ENCODE data around the gene CMTM2. TPM values are rescaled to one million over a fixed set of nuclear protein-coding genes. Genes with fewer than 3 reads are reported as not detected.

Gene CMTM2
- total and polyA plus RNA-seq, 2 donors (not counting 1 experiment from before 2014, with no cell fraction given), result not detected

DNA sequence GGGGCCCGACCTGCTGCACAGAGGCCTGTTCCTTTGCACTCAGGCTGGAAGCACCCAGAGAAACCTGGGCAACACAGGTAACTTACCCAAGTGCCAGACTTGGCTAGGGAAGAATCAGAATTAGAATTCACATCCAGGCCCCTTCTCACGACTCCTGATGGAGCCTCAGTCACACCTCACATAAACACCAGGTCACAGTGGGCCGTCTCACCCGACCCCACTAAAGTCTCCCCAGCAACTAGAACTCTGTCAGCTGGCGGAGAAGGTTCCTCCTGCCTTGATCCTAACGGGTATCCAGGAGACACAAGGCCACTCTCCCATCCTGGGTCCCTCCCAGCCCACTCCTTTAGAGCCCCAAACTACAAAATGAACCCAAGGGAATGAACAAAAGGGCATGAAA is 35.7 kb upstream of the CMTM2 start:
- DNase-seq (ENCODE audit: low read depth in 2 of 2), result no peak
- H3K36me3 ChIP-seq (ENCODE audit: control insufficient read depth, insufficient read depth, low read length), result no peaks in the 10 kb centered on the region
- H3K79me2 ChIP-seq (ENCODE audit: control insufficient read depth, insufficient read depth, low read length), result no peaks in the 10 kb centered on the region
- no peaks in the 10 kb centered on the region for H3K27me3 ChIP-seq (ENCODE audit: control insufficient read depth, insufficient read depth, low read length)
- H3K4me2 ChIP-seq (ENCODE audit: extremely low read depth, insufficient read depth, low read length), result no peak overlapping the region
- TF ChIP-seq, protein P1, sequence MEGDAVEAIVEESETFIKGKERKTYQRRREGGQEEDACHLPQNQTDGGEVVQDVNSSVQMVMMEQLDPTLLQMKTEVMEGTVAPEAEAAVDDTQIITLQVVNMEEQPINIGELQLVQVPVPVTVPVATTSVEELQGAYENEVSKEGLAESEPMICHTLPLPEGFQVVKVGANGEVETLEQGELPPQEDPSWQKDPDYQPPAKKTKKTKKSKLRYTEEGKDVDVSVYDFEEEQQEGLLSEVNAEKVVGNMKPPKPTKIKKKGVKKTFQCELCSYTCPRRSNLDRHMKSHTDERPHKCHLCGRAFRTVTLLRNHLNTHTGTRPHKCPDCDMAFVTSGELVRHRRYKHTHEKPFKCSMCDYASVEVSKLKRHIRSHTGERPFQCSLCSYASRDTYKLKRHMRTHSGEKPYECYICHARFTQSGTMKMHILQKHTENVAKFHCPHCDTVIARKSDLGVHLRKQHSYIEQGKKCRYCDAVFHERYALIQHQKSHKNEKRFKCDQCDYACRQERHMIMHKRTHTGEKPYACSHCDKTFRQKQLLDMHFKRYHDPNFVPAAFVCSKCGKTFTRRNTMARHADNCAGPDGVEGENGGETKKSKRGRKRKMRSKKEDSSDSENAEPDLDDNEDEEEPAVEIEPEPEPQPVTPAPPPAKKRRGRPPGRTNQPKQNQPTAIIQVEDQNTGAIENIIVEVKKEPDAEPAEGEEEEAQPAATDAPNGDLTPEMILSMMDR (conservative IDR thresholded peaks at IDR 0.05 in 1 of 2, IDR thresholded peaks at IDR 0.05 in 1 of 2; ENCODE audit: low read depth in 1 of 2, low read length in 2 of 2), result no peak
- TF ChIP-seq EZH2 (IDR thresholded peaks at IDR 0.05; ENCODE audit: low read length, missing control alignments), result no peak
- no peaks in the 10 kb centered on the region for H3K4me1 ChIP-seq (ENCODE audit: control insufficient read depth, extremely low read depth, insufficient read depth, low read length)
- H2AFZ ChIP-seq (ENCODE audit: low read length), result no peak overlapping the region
- H3K27ac ChIP-seq (ENCODE audit: insufficient read depth, low read length), result no peak overlapping the region
- H4K20me1 ChIP-seq (ENCODE audit: control insufficient read depth, extremely low read depth, insufficient read depth, low read length), result no peaks in the 10 kb centered on the region
- no peaks in the 10 kb centered on the region for H3K9me3 ChIP-seq (ENCODE audit: control insufficient read depth, insufficient read depth, low read depth, low read length)
- H3K9ac ChIP-seq (ENCODE audit: insufficient read depth, low read length), result no peak overlapping the region
- H3K4me3 ChIP-seq (replicated peaks in 1 of 4; ENCODE audit: control extremely low read depth in 1 of 4, insufficient read depth in 1 of 4, low read depth in 3 of 4, low read length in 4 of 4), result no peak overlapping the region

DNA sequence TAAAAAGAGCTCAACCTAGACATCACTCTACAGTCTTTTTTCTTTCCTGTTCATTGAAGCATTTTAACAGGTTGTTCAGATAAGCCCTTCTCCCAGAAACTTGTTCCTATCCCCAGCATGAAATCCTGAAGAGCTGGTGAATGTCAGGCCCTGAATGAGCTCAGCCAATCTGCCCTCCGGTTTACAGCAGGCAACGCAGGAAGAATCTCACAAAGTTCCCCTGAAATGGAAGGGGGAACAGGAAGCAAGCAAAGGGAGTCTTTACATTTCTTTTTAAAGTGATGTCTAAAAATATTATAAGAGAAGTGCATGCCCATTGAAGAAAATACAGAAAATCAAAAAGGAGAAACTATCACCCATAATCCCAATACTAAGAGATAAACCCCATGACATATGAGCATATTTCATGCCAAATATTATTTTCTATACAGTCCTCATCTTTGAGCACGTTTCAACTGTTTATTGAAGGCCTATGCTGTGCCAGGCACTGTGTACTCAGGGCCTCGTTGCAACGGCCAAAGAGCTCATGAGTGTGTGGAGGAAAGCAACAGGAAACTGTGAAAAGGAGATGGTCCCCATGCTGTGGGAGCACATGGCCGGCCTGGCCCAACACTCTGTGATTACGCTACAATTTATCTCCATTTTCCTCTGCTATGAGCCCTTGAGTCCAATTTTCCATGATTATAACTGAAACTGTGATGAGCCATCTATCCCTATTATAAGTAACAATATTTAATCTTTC is 35.1 kb upstream of the CMTM2 start:
- Histone ChIP-seq H3K9me3 (ENCODE audit: control insufficient read depth, insufficient read depth, low read depth, low read length) (no peaks in the 10 kb centered on the region), H3K27ac (ENCODE audit: insufficient read depth, low read length) (no peak overlapping the region), H3K4me1 (ENCODE audit: control insufficient read depth, extremely low read depth, insufficient read depth, low read length) (peaks cover 1% of the 10 kb centered on the region), H3K4me2 (ENCODE audit: extremely low read depth, insufficient read depth, low read length) (no peak overlapping the region), H2AFZ (ENCODE audit: low read length) (no peak overlapping the region), H3K9ac (ENCODE audit: insufficient read depth, low read length) (no peak overlapping the region), H4K20me1 (ENCODE audit: control insufficient read depth, extremely low read depth, insufficient read depth, low read length) (no peaks in the 10 kb centered on the region), H3K4me3 (replicated peaks in 1 of 4; ENCODE audit: control extremely low read depth in 1 of 4, insufficient read depth in 1 of 4, low read depth in 3 of 4, low read length in 4 of 4) (no peak overlapping the region), H3K79me2 (ENCODE audit: control insufficient read depth, insufficient read depth, low read length) (no peaks in the 10 kb centered on the region), H3K36me3 (ENCODE audit: control insufficient read depth, insufficient read depth, low read length) (no peaks in the 10 kb centered on the region), H3K27me3 (ENCODE audit: control insufficient read depth, insufficient read depth, low read length) (no peaks in the 10 kb centered on the region)
- no peak for TF ChIP-seq EZH2 (IDR thresholded peaks at IDR 0.05; ENCODE audit: low read length, missing control alignments)
- TF ChIP-seq, protein P1 (conservative IDR thresholded peaks at IDR 0.05 in 1 of 2, IDR thresholded peaks at IDR 0.05 in 1 of 2; ENCODE audit: low read depth in 1 of 2, low read length in 2 of 2), result no peak
- DNase-seq (ENCODE audit: low read depth in 2 of 2), result no peak

DNA sequence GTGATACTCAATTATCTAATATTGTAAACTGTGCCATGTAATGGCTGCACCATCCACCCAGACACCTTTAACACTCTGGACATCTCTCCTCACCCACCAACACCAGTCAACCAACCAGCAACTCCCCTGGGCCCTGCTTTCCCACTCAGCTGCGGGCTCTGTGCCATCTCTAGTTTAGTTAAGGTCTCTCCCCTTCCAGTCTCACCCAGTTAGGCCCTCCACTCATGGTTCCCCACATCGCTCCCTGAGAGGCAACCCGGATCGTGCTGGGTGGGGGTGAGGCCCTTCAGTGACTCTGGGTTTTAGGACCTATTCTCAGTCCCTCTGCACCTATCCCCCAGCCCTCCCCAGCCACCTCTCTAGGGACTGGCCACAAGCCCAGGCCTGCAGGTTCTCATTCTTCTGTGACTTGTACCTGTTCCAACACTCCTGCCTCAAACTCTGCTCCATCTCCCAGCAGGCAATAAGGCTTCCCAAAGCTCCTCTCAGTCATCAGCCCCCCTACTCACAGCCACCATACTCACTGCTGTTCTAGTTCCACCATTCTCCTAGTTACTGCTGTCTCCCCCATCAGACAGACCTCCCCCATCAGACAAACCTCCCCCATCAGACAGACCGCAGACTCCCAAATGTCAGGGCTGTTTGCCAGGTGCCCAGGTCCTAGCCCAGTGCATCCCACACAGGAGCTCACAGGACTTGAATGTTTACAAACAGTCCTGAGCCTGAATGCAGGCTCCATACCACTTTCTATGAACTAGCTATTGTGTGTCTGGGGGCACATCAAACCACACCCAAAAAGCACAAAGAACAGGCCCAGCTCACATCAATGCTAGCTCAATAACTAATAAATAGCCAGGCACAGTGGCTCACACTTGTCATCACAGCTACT is 31.9 kb upstream of the CMTM2 start:
- DNase-seq (ENCODE audit: low read depth in 2 of 2), result no peak
- Histone ChIP-seq H3K9me3 (ENCODE audit: control insufficient read depth, insufficient read depth, low read depth, low read length) (no peaks in the 10 kb centered on the region), H4K20me1 (ENCODE audit: control insufficient read depth, extremely low read depth, insufficient read depth, low read length) (no peaks in the 10 kb centered on the region), H3K36me3 (ENCODE audit: control insufficient read depth, insufficient read depth, low read length) (no peaks in the 10 kb centered on the region), H3K79me2 (ENCODE audit: control insufficient read depth, insufficient read depth, low read length) (no peaks in the 10 kb centered on the region), H3K4me1 (ENCODE audit: control insufficient read depth, extremely low read depth, insufficient read depth, low read length) (peaks cover 9% of the 10 kb centered on the region), H3K9ac (ENCODE audit: insufficient read depth, low read length) (no peak overlapping the region), H3K27me3 (ENCODE audit: control insufficient read depth, insufficient read depth, low read length) (no peaks in the 10 kb centered on the region), H3K27ac (ENCODE audit: insufficient read depth, low read length) (no peak overlapping the region), H3K4me3 (replicated peaks in 1 of 4; ENCODE audit: control extremely low read depth in 1 of 4, insufficient read depth in 1 of 4, low read depth in 3 of 4, low read length in 4 of 4) (no peak overlapping the region), H2AFZ (ENCODE audit: low read length) (no peak overlapping the region), H3K4me2 (ENCODE audit: extremely low read depth, insufficient read depth, low read length) (no peak overlapping the region)
- TF ChIP-seq, protein P1 (conservative IDR thresholded peaks at IDR 0.05 in 1 of 2, IDR thresholded peaks at IDR 0.05 in 1 of 2; ENCODE audit: low read depth in 1 of 2, low read length in 2 of 2), result no peak
- no peak for TF ChIP-seq EZH2 (IDR thresholded peaks at IDR 0.05; ENCODE audit: low read length, missing control alignments)

Data from fibroblast of lung (primary cell).